HEK293 (cell line): ENCODE measurements around the gene STX10.

Source experiments
- BCL11A ChIP-seq: fragments of 450-650 bp; formaldehyde crosslinking; IDR thresholded peaks from 2 replicates; pipeline ENCODE4 v1.5.1; 2016; ENCODE audit warnings: low read depth, missing biosample characterization, missing genetic modification characterization
- BCL11B ChIP-seq: fragments of 450-650 bp; formaldehyde crosslinking; IDR thresholded peaks from 2 replicates; pipeline ENCODE4 v1.5.1; 2016; ENCODE audit warnings: low read depth, missing biosample characterization, missing genetic modification characterization
- ELK4 ChIP-seq: IDR thresholded peaks from 2 replicates; pipeline ENCODE4 v1.6.1; 2011; ENCODE audit warnings: mild to moderate bottlenecking, low read depth, low read length, borderline replicate concordance
- IKZF3 ChIP-seq: fragments of 450-650 bp; IDR thresholded peaks from 2 replicates; pipeline ENCODE4 v1.5.0; 2018; ENCODE audit warnings: missing biosample characterization, mild to moderate bottlenecking, missing genetic modification characterization, moderate library complexity
- OVOL3 ChIP-seq: fragments of 450-650 bp; formaldehyde crosslinking; IDR thresholded peaks from 2 replicates; pipeline ENCODE4 v1.5.1; 2016; ENCODE audit warnings: missing biosample characterization, missing genetic modification characterization
- RBAK ChIP-seq: fragments of 450-650 bp; formaldehyde crosslinking; IDR thresholded peaks from 2 replicates; pipeline ENCODE4 v1.5.1; 2016; ENCODE audit warnings: missing biosample characterization, missing genetic modification characterization
- SCRT1 ChIP-seq: fragments of 450-650 bp; formaldehyde crosslinking; IDR thresholded peaks from 2 replicates; pipeline ENCODE4 v1.5.1; 2016; ENCODE audit warnings: missing biosample characterization, missing genetic modification characterization, borderline replicate concordance
- SETDB1 ChIP-seq: IDR thresholded peaks from one replicate; pipeline ENCODE4 v1.6.1; 2017; ENCODE audit warnings: mild to moderate bottlenecking, low read length, moderate library complexity, mixed read lengths; ENCODE audit not compliant: insufficient read length
- SP3 ChIP-seq: fragments of 450-650 bp; formaldehyde crosslinking; IDR thresholded peaks from 2 replicates; pipeline ENCODE4 v1.5.1; 2016; ENCODE audit warnings: missing biosample characterization, missing genetic modification characterization
- SP7 ChIP-seq: fragments of 450-650 bp; formaldehyde crosslinking; IDR thresholded peaks from 2 replicates; pipeline ENCODE4 v1.5.1; 2016; ENCODE audit warnings: missing biosample characterization, missing genetic modification characterization
- TRIM28 ChIP-seq: IDR thresholded peaks from 2 replicates; pipeline ENCODE4 v1.6.1; 2011; ENCODE audit warnings: low read length, control low read depth, borderline replicate concordance
- ZBTB20 ChIP-seq: fragments of 450-650 bp; formaldehyde crosslinking; IDR thresholded peaks from 2 replicates; pipeline ENCODE4 v1.5.1; 2016; ENCODE audit warnings: missing biosample characterization, missing genetic modification characterization
- ZBTB26 ChIP-seq: fragments of 450-650 bp; formaldehyde crosslinking; optimal IDR thresholded peaks from 2 replicates; pipeline ENCODE3; 2016; ENCODE audit warnings: missing biosample characterization, mild to moderate bottlenecking, missing genetic modification characterization
- ZEB2 ChIP-seq: fragments of 450-650 bp; formaldehyde crosslinking; IDR thresholded peaks from 2 replicates; pipeline ENCODE4 v1.5.1; 2016; ENCODE audit warnings: missing biosample characterization, missing genetic modification characterization
- ZFP37 ChIP-seq: fragments of 450-650 bp; formaldehyde crosslinking; IDR thresholded peaks from 2 replicates; pipeline ENCODE4 v1.5.1; 2016; ENCODE audit warnings: missing biosample characterization, missing genetic modification characterization
- ZFP69B ChIP-seq: fragments of 450-650 bp; formaldehyde crosslinking; IDR thresholded peaks from 2 replicates; pipeline ENCODE4 v1.5.1; 2016; ENCODE audit warnings: missing biosample characterization, missing genetic modification characterization
- ZNF112 ChIP-seq: fragments of 450-650 bp; formaldehyde crosslinking; IDR thresholded peaks from 2 replicates; pipeline ENCODE4 v1.5.0; 2017; ENCODE audit warnings: missing biosample characterization, missing genetic modification characterization
- ZNF121 ChIP-seq: fragments of 450-650 bp; formaldehyde crosslinking; IDR thresholded peaks from 2 replicates; pipeline ENCODE4 v1.5.1; 2016; ENCODE audit warnings: missing biosample characterization, missing genetic modification characterization
- ZNF157 ChIP-seq: fragments of 450-650 bp; formaldehyde crosslinking; IDR thresholded peaks from 2 replicates; pipeline ENCODE4 v1.5.1; 2016; ENCODE audit warnings: missing biosample characterization, missing genetic modification characterization
- ZNF16 ChIP-seq: fragments of 450-650 bp; formaldehyde crosslinking; IDR thresholded peaks from 2 replicates; pipeline ENCODE4 v1.5.1; 2016; ENCODE audit warnings: low read depth, missing biosample characterization, missing genetic modification characterization
- ZNF174 ChIP-seq: fragments of 450-650 bp; formaldehyde crosslinking; IDR thresholded peaks from 2 replicates; pipeline ENCODE4 v1.5.0; 2017; ENCODE audit warnings: missing biosample characterization, mild to moderate bottlenecking, missing genetic modification characterization
- ZNF19 ChIP-seq: fragments of 450-650 bp; formaldehyde crosslinking; IDR thresholded peaks from 2 replicates; pipeline ENCODE4; 2016; ENCODE audit warnings: missing biosample characterization, missing genetic modification characterization, low read depth
- ZNF266 ChIP-seq: fragments of 450-650 bp; formaldehyde crosslinking; IDR thresholded peaks from 2 replicates; pipeline ENCODE4 v1.5.1; 2016; ENCODE audit warnings: missing biosample characterization, missing genetic modification characterization, low read depth
- ZNF274 ChIP-seq, 2 experiments: fragments of 200-500 bp in 1 of 2; fragments of 450-650 bp in 1 of 2; sonication (Bioruptor generic) in 1 of 2; formaldehyde crosslinking in 1 of 2; IDR thresholded peaks; 2 replicates each; pipeline versions ENCODE4 v1.5.1 to v1.6.1; 2014 to 2016; ENCODE audit warnings: borderline replicate concordance in 1 of 2, inconsistent platforms in 1 of 2, low read length in 1 of 2, missing biosample characterization in 1 of 2, missing genetic modification characterization in 1 of 2
- ZNF354C ChIP-seq: fragments of 450-650 bp; formaldehyde crosslinking; IDR thresholded peaks from 2 replicates; pipeline ENCODE4 v1.5.1; 2016; ENCODE audit warnings: missing biosample characterization, missing genetic modification characterization, low read depth, borderline replicate concordance
- ZNF433 ChIP-seq: fragments of 450-650 bp; formaldehyde crosslinking; IDR thresholded peaks from 2 replicates; pipeline ENCODE4 v1.5.1; 2016; ENCODE audit warnings: missing biosample characterization, missing genetic modification characterization, low read depth
- ZNF48 ChIP-seq: fragments of 450-650 bp; formaldehyde crosslinking; IDR thresholded peaks from 2 replicates; pipeline ENCODE4 v1.5.1; 2016; ENCODE audit warnings: missing biosample characterization, missing genetic modification characterization
- ZNF510 ChIP-seq: fragments of 450-650 bp; formaldehyde crosslinking; IDR thresholded peaks from 2 replicates; pipeline ENCODE4 v1.5.1; 2018; ENCODE audit warnings: mild to moderate bottlenecking, missing genetic modification characterization, missing biosample characterization; ENCODE audit not compliant: insufficient replicate concordance
- ZNF560 ChIP-seq: fragments of 450-650 bp; formaldehyde crosslinking; IDR thresholded peaks from 2 replicates; pipeline ENCODE4 v1.5.1; 2017; ENCODE audit warnings: missing biosample characterization, missing genetic modification characterization, borderline replicate concordance
- ZNF629 ChIP-seq: fragments of 450-650 bp; formaldehyde crosslinking; IDR thresholded peaks from 2 replicates; pipeline ENCODE4 v1.5.1; 2017; ENCODE audit warnings: missing biosample characterization, missing genetic modification characterization
- ZNF704 ChIP-seq: fragments of 450-650 bp; formaldehyde crosslinking; IDR thresholded peaks from 2 replicates; pipeline ENCODE4 v1.5.1; 2016; ENCODE audit warnings: missing biosample characterization, missing genetic modification characterization
- ZSCAN16 ChIP-seq: fragments of 450-650 bp; formaldehyde crosslinking; IDR thresholded peaks from 2 replicates; pipeline ENCODE4 v1.5.1; 2016; ENCODE audit warnings: missing biosample characterization, missing genetic modification characterization
- ZSCAN18 ChIP-seq: fragments of 450-650 bp; formaldehyde crosslinking; IDR thresholded peaks from 2 replicates; pipeline ENCODE4 v1.5.1; 2016; ENCODE audit warnings: missing biosample characterization, missing genetic modification characterization
- ZSCAN5A ChIP-seq: fragments of 450-650 bp; formaldehyde crosslinking; IDR thresholded peaks from 2 replicates; pipeline ENCODE4 v1.5.1; 2016; ENCODE audit warnings: missing biosample characterization, missing genetic modification characterization

STX10 gene

GRCh38 chr19:13117772-13118423 is 32.3 kb downstream of the STX10 start, which contains the start of gene NACC1 (continued):
- TF ChIP-seq ZSCAN18 (tag by site-specific recombination) (no peak), ZNF433 (tag by site-specific recombination) (no peak), OVOL3 (no peak), ZEB2 (tag by site-specific recombination) (peak; percentile 33; the same call in 1 of the 2 replicates), SP3 (peak; percentile 67), ZFP37 (no peak), ZNF354C (no peak), ELK4 (no peak), ZBTB26 (tag by site-specific recombination) (peak; percentile 53), ZNF157 (tag by site-specific recombination) (no peak), ZNF16 (tag by site-specific recombination) (no peak), ZFP69B (tag by site-specific recombination) (no peak), SP7 (tag by site-specific recombination) (peak; percentile 51; the same call in 1 of the 2 replicates), ZSCAN5A (tag by site-specific recombination) (no peak; the same call in 1 of the 2 replicates), ZSCAN16 (tag by site-specific recombination) (no peak), ZNF704 (tag by site-specific recombination) (no peak), ZNF560 (tag by site-specific recombination) (no peak), RBAK (tag by site-specific recombination) (no peak), ZNF174 (no peak), ZNF19 (tag by site-specific recombination) (no peak), SCRT1 (tag by site-specific recombination) (no peak), ZNF629 (tag by site-specific recombination) (no peak), ZNF112 (tag by site-specific recombination) (no peak), ZNF266 (tag by site-specific recombination) (no peak), IKZF3 (tag by site-specific recombination) (no peak), ZNF510 (tag by site-specific recombination) (no peak), ZBTB20 (tag by site-specific recombination) (no peak), ZNF274 (IDR thresholded peaks at IDR 0.05; ENCODE audit: low read length) (no peak), ZNF274 (tag by site-specific recombination; IDR thresholded peaks at IDR 0.05; ENCODE audit: borderline replicate concordance) (no peak), ZNF48 (tag by site-specific recombination) (no peak), ZNF121 (tag by site-specific recombination) (no peak), BCL11B (tag by site-specific recombination) (no peak), SETDB1 (no peak), BCL11A (tag by site-specific recombination) (no peak), TRIM28 (no peak)
